Measurements from ENCODE around the gene ADRA2C. TPM values are rescaled to one million over a fixed set of nuclear protein-coding genes. Genes with fewer than 3 reads are reported as not detected.

Gene ADRA2C
- total RNA-seq, 4 donors from 2014 or later: 3.2 to 13.3 (median 10.0) TPM

DNA sequence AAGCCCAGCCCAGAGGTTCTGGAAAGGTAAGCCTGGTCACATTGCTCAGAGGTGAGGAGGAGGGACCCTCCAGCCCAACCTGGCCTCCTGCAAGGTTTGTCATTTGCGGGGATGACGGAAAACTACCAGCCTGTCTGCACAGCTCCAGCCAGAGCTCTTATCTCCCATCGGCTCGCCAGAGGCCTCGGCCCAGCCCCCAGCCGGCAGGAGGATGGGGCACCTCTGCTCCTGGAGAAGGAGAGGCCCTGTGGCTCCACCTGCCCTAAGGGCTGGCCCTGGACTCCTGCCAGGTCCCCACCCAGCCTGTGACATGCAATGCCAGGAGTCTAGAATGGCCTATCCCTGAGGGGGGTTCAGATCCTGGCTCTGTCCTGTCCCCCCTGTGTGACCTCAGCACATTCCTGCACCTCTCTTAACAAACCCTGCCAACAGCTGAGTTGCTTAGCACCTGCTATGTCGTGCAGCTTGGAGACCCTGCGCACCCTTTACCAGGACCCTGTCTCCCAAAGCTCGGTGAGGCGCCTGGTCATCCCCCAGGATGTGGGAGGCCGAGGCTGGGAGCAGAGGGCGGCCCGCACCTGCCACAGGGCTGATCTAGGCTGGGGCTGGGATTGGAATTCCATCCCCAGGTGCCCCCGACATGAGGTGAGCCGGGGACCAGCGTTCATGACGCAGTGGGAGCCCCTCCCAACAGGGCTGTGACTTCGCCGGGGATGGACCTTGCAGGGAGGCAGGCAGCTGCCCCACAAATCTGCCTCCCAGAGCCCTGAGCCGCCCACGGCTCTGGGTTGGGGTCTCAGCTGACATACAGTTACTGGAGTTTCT lies 14.4 kb downstream of the ADRA2C start:
- ATAC-seq (ENCODE audit: low FRiP score) (no peak), DNase-seq (ENCODE audit: low spot score) (no peak)
- TF ChIP-seq, protein P1, sequence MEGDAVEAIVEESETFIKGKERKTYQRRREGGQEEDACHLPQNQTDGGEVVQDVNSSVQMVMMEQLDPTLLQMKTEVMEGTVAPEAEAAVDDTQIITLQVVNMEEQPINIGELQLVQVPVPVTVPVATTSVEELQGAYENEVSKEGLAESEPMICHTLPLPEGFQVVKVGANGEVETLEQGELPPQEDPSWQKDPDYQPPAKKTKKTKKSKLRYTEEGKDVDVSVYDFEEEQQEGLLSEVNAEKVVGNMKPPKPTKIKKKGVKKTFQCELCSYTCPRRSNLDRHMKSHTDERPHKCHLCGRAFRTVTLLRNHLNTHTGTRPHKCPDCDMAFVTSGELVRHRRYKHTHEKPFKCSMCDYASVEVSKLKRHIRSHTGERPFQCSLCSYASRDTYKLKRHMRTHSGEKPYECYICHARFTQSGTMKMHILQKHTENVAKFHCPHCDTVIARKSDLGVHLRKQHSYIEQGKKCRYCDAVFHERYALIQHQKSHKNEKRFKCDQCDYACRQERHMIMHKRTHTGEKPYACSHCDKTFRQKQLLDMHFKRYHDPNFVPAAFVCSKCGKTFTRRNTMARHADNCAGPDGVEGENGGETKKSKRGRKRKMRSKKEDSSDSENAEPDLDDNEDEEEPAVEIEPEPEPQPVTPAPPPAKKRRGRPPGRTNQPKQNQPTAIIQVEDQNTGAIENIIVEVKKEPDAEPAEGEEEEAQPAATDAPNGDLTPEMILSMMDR (IDR thresholded peaks at IDR 0.05): no peak

DNA sequence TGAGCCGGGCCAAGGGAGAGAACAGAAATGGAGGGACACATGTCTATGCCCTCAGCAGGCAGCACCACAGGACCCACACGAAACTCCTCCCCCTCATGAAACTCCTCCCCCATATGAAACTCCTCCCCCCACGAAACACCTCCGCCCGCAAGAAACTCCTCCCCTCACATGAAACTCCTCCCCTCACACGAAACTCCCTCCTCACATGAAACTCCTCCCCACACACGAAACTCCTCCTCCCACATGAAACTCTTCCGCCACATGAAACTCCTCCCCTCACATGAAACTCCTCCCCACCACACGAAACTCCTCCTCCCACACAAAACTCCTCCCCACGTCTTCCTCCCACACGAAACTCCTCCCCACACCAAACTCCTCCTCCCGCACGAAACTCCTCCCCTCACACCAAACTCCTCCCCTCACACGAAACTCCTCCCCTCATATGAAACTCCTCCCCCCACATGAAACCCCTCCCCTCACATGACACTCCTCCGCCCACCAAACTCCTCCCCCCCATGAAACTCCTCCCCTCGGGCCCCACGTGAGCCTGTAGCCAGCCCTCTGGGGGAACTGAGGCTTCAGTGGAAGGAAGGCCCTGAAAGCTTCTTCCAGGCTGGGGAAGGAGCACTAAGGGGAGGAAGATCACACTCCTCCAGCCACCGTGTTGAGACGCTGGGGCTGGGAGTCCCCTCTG lies 15.2 kb downstream of the ADRA2C start:
- ATAC-seq (ENCODE audit: low FRiP score) (no peak), DNase-seq (ENCODE audit: low spot score) (no peak)
- TF ChIP-seq, protein P1 (IDR thresholded peaks at IDR 0.05): no peak

DNA sequence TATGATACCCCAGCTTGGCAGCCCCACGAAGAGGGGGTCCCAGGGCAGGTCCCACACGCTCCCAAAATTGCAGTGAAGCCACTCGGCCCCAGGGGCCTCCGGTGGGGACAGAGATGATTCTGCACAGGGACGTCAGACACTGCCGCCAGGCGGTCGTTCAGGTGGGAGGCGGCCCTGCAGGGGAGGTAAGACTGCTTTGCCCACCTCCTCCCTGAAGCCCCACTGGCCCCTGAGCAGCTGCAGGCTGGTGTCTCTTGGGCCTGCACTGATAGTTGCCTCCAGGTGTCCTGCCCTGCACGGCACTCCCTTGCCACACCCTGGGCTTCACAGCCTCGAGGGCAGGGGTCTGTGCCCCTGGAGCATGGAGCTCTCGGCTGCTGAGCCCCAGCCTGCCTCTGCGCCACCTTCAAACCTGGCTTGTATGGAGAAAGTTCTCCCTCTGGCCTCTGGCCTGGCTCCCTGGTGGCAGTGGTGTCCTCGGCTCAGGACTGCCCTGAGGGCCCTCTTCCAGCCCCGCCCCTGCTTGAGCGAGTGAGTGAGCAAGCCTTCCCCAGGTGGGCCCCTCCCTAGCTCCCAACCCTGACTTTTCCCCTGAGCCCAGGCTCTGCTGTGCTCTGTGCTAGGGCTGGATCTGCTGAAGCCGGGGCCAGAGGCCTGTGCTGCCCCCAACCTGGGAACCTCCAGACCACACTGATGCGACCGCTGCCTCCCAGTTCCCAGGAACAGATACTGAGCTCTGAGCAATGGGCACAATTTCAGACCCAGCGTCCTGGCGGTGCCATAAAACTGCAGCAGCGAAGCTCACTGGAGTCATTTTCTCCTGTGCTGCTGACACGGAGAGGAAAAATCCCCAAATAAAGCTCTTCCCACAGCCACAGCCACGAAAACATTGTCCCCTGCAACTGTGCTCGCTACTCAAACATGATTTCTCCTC lies 16.1 kb downstream of the ADRA2C start:
- DNase-seq (ENCODE audit: low spot score): no peak
- ATAC-seq (ENCODE audit: low FRiP score): no peak
- TF ChIP-seq, protein P1 (IDR thresholded peaks at IDR 0.05): no peak

DNA sequence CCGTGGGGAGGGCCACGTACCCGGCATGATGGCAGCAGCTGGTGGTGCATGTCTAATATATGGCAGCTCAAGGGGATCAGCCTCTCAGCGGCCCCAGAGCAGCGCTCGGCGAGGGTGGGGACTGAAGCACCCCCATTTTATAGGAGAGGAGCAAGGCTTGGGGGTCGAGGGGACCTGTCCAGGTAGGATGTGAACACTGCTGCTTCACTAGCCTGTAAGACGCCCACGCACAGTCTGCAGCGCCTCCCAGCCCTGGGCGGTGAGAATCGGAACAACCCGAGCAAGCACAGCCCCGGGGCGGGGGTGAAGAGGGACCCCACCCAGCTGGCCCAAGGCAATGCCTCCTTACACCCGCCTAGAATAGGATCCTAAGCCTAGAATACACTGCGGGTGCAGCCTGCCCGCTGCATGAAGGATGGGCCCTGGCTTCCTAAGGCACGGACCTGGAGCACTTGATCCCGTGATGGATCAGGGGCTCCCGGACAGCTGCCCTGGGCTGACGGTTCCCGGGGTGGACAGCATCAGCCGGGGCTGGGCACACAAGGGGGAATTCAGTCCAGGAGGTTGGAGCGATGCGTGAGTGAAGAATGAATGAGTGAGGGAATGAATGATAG lies 17.6 kb downstream of the ADRA2C start:
- DNase-seq (ENCODE audit: low spot score): no peak
- TF ChIP-seq, protein P1 (IDR thresholded peaks at IDR 0.05): no peak
- no peak for ATAC-seq (ENCODE audit: low FRiP score)

DNA sequence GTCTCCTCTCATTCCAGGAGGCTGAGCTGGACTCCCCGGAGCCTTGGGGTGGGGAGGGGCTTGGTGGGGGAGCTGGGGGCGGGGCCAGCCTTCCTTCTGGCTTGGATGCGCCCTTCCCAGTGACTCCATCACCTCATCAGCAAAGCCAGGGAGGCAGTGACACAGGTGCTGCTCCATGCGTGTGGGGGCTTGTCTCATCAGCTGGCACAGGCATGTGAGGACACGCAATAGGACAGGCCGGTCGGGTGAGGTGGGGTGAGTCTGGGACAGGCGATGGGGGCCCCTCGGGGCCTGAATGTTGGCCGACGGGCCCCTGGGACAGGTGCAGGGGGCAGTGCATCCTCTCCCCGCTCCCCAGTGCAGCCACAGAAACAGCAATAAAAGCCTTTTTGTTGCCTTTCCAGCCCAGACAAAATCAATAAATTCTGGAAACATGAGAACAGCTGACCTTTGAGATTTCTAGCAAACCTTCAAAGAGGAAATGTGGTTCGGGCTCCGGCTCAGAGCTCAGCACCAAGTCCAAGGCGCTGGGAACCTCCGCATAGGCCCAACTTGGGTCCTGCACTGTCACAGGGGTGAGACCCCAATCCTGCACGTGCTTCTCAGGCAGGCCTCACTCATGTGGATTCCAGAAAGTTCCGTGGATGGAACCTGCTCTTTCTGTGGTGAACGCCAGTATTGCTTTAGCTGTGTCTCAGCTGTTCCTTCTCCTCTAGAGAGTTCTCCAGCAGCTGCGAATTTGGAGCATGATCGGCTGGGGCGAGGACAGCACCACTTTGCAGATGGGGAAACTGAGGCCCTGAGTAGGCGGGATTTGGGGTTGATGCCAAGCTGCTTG lies 18.5 kb downstream of the ADRA2C start:
- TF ChIP-seq, protein P1 (IDR thresholded peaks at IDR 0.05): no peak
- ATAC-seq (ENCODE audit: low FRiP score): no peak
- no peak for DNase-seq (ENCODE audit: low spot score)

DNA sequence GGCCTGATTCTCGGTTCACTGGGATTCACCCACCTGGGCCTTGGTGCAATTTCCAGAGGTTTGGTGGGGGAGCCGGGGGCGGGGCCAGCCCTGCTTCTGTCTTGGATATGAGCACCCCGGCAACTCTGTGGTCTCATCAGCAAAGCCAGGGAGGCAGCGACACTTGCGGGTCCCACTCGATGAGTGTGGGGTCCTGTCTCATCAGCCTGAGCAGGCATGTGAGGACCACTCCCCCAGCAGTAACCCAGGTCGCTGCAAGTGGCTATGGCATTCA lies 19.0 kb downstream of the ADRA2C start:
- TF ChIP-seq, protein P1 (IDR thresholded peaks at IDR 0.05): no peak
- DNase-seq (ENCODE audit: low spot score) (no peak), ATAC-seq (ENCODE audit: low FRiP score) (no peak)

Measured in omental fat pad (tissue), 4 donors.